Measurements from ENCODE around the gene LHFPL3.

- TF ChIP-seq CTCF (IDR thresholded peaks at IDR 0.05), result no peak
- TF ChIP-seq KAT7 (CRISPR knock-in tag; IDR thresholded peaks at IDR 0.05; ENCODE audit: borderline replicate concordance), result no peak
- no peak for TF ChIP-seq ESRRA (CRISPR knock-in tag; IDR thresholded peaks at IDR 0.05; ENCODE audit: borderline replicate concordance)
- no peak for TF ChIP-seq E2F1 (CRISPR knock-in tag; IDR thresholded peaks at IDR 0.05)
- TF ChIP-seq CREB1 (CRISPR knock-in tag; IDR thresholded peaks at IDR 0.05), result no peak
- no peak for TF ChIP-seq USF2 (CRISPR knock-in tag; IDR thresholded peaks at IDR 0.05)
Measured at GRCh38 chr7:104548861-104549260, 220.5 kb downstream of the LHFPL3 start.

Data from WTC11 (cell line).